A549 (cell line): ENCODE measurements around the gene TFPI2. TPM values are rescaled to one million over a fixed set of nuclear protein-coding genes. Genes with fewer than 3 reads are reported as not detected.
A peak's percentile ranks its signal among the peaks of the same experiment; 100 is the strongest.

Experiments
- ATAC-seq, 2 experiments: fragments of 200-7000 bp in 1 of 2; fragments of >200 bp in 1 of 2; cut with Nextera tagmentation in 1 of 2; cut with Tn5 transposase in 1 of 2; 3 replicates each; pipeline versions ENCODE4 v1.8.0 to v1.9.1; 2018 to 2020; ENCODE audit warnings: mild to moderate bottlenecking in 1 of 2, moderate library complexity in 1 of 2
- CTCF ChIA-PET: fragments of 300-600 bp; sonication (Branson Sonifier 250); formaldehyde crosslinking; extraction: SDS; loops from one replicate; lab custom pipeline; 2021; ENCODE audit warnings: antibody characterized with exemption, inconsistent platforms; lab: Yijun Ruan, JAX
- POLR2A ChIA-PET: fragments of 350-600 bp; formaldehyde crosslinking; extraction: SDS; loops from one replicate; lab custom pipeline; 2021; ENCODE audit warnings: antibody characterized with exemption, inconsistent platforms; lab: Yijun Ruan, JAX
- DNase-seq, 2 experiments: peaks; one replicate each; pipeline versions ENCODE4 v3.0.0 to v3.0.0-alpha.2; 2011 to 2016; ENCODE audit warnings: low read depth in 1 of 2, low spot score in 1 of 2
- FAIRE-seq: peaks from 2 replicates; lab custom pipeline; 2011; peaks lifted over from hg19 to GRCh38; lab: Jason Lieb, UNC
- H3K27ac ChIP-seq, 2 experiments: fragments of >200 bp; sonication (Bioruptor Twin); formaldehyde crosslinking; 3 replicates each; pipeline ENCODE4 v1.5.1; 2016 to 2017
- H3K4me1 ChIP-seq: fragments of >200 bp; sonication (Bioruptor Twin); formaldehyde crosslinking; 3 replicates; pipeline ENCODE4 v1.6.1; 2016
- H3K4me2 ChIP-seq: fragments of >200 bp; sonication (Bioruptor Twin); formaldehyde crosslinking; 3 replicates; pipeline ENCODE4 v1.6.1; 2016
- H3K4me3 ChIP-seq: fragments of >200 bp; sonication (Bioruptor Twin); formaldehyde crosslinking; 3 replicates; pipeline ENCODE4 v1.5.1; 2016
- H3K9me3 ChIP-seq: fragments of >200 bp; sonication (Bioruptor Twin); formaldehyde crosslinking; 3 replicates; pipeline ENCODE4 v1.6.1; 2016
- ATOH8 ChIP-seq: fragments of 250-450 bp; sonication (Bioruptor Pico); IDR thresholded peaks from 2 replicates; pipeline ENCODE4 v1.5.0; 2020; ENCODE audit warnings: low read depth, mild to moderate bottlenecking, moderate library complexity
- BCL3 ChIP-seq: fragments of >200 bp; sonication (Bioruptor Twin); formaldehyde crosslinking; IDR thresholded peaks from 3 replicates; pipeline ENCODE4 v1.6.1; 2016
- CBX2 ChIP-seq: fragments of 200-600 bp; sonication (generic); IDR thresholded peaks from 2 replicates; pipeline ENCODE4 v1.6.1; 2016; ENCODE audit warnings: low read depth, mild to moderate bottlenecking, borderline replicate concordance
- CBX8 ChIP-seq: fragments of 200-600 bp; sonication (generic); IDR thresholded peaks from 2 replicates; pipeline ENCODE4 v1.6.1; 2016
- E2F6 ChIP-seq: IDR thresholded peaks from 2 replicates; pipeline ENCODE4 v1.6.1; 2012; ENCODE audit warnings: low read depth, borderline replicate concordance
- ELK1 ChIP-seq: fragments of 150-350 bp; IDR thresholded peaks from 2 replicates; pipeline ENCODE4 v1.6.1; 2014; ENCODE audit warnings: low read depth, mild to moderate bottlenecking, low read length
- FOSB ChIP-seq: fragments of 250-450 bp; sonication (Bioruptor Pico); IDR thresholded peaks from 2 replicates; pipeline ENCODE4 v1.5.0; 2020; ENCODE audit warnings: mild to moderate bottlenecking, moderate library complexity
- FOSL2 ChIP-seq, 2 experiments: fragments of 450-650 bp in 1 of 2; fragments of >200 bp in 1 of 2; sonication (Bioruptor Twin) in 1 of 2; formaldehyde crosslinking; IDR thresholded peaks; 2 replicates each; pipeline versions ENCODE4 v1.5.0 to v1.6.1; 2016 to 2020; ENCODE audit warnings: mild to moderate bottlenecking in 1 of 2, moderate library complexity in 1 of 2
- FOXS1 ChIP-seq: fragments of 250-450 bp; sonication (Bioruptor Pico); IDR thresholded peaks from 2 replicates; pipeline ENCODE4 v1.5.0; 2020; ENCODE audit warnings: mild to moderate bottlenecking, moderate library complexity
- GATA3 ChIP-seq: IDR thresholded peaks from 2 replicates; pipeline ENCODE4 v1.6.1; 2012; ENCODE audit warnings: borderline replicate concordance
- HDAC2 ChIP-seq: fragments of 200-600 bp; sonication (generic); IDR thresholded peaks from 2 replicates; pipeline ENCODE4 v1.6.1; 2016
- HES2 ChIP-seq: fragments of >200 bp; sonication (Bioruptor Twin); formaldehyde crosslinking; IDR thresholded peaks from 2 replicates; pipeline ENCODE4 v1.6.1; 2016
- HMGXB4 ChIP-seq: fragments of 250-450 bp; sonication (Bioruptor Pico); IDR thresholded peaks from 2 replicates; pipeline ENCODE4 v1.5.0; 2021; ENCODE audit warnings: mild to moderate bottlenecking, moderate library complexity, borderline replicate concordance
- HOXA7 ChIP-seq: fragments of 250-450 bp; sonication (Bioruptor Pico); IDR thresholded peaks from 2 replicates; pipeline ENCODE4 v1.5.0; 2020; ENCODE audit warnings: mild to moderate bottlenecking, moderate library complexity
- JUNB ChIP-seq: fragments of >200 bp; sonication (Bioruptor Twin); formaldehyde crosslinking; IDR thresholded peaks from 2 replicates; pipeline ENCODE4 v1.6.1; 2016
- KDM1A ChIP-seq: fragments of 200-600 bp; sonication (generic); IDR thresholded peaks from 2 replicates; pipeline ENCODE4 v1.6.1; 2016; ENCODE audit warnings: low read depth, mild to moderate bottlenecking
- KDM5A ChIP-seq: fragments of 200-600 bp; sonication (generic); IDR thresholded peaks from 2 replicates; pipeline ENCODE4 v1.6.1; 2016; ENCODE audit warnings: antibody characterized with exemption, mild to moderate bottlenecking
- MAFK ChIP-seq: fragments of 450-650 bp; IDR thresholded peaks from 2 replicates; pipeline ENCODE4 v1.6.1; 2014; ENCODE audit not compliant: partially characterized antibody
- MAX ChIP-seq: IDR thresholded peaks from 2 replicates; pipeline ENCODE4 v1.6.1; 2012
- PBX3 ChIP-seq: IDR thresholded peaks from 2 replicates; pipeline ENCODE4 v1.6.1; 2012
- PHF8 ChIP-seq: fragments of 200-600 bp; sonication (generic); IDR thresholded peaks from 2 replicates; pipeline ENCODE4 v1.6.1; 2016; ENCODE audit warnings: low read depth, mild to moderate bottlenecking, antibody characterized with exemption, moderate library complexity, borderline replicate concordance
- REST ChIP-seq: fragments of 200-600 bp; sonication (generic); IDR thresholded peaks from 2 replicates; pipeline ENCODE4 v1.6.1; 2016; ENCODE audit warnings: antibody characterized with exemption, mild to moderate bottlenecking, moderate library complexity
- RFX5 ChIP-seq: fragments of 450-650 bp; IDR thresholded peaks from 2 replicates; pipeline ENCODE4 v1.7.1; 2014; ENCODE audit warnings: antibody characterized with exemption, mild to moderate bottlenecking, moderate library complexity
- TP53 ChIP-seq: fragments of 250-450 bp; sonication (Bioruptor Pico); IDR thresholded peaks from 2 replicates; pipeline ENCODE4 v1.5.0; 2021; ENCODE audit warnings: mild to moderate bottlenecking, moderate library complexity
- ZC3H11A ChIP-seq: fragments of 450-650 bp; IDR thresholded peaks from 2 replicates; pipeline ENCODE4 v1.6.1; 2014; ENCODE audit warnings: antibody characterized with exemption, mild to moderate bottlenecking
- ZFP36 ChIP-seq: fragments of 450-650 bp; IDR thresholded peaks from 2 replicates; pipeline ENCODE4 v1.6.1; 2014; ENCODE audit warnings: borderline replicate concordance; ENCODE audit not compliant: partially characterized antibody
- ZSCAN20 ChIP-seq: fragments of 250-450 bp; sonication (Bioruptor Pico); IDR thresholded peaks from 2 replicates; pipeline ENCODE4 v1.8.0; 2022; ENCODE audit warnings: mild to moderate bottlenecking, moderate library complexity
- WGBS: methylation state at CpG from one replicate; pipeline ENCODE4 v1.1.6; 2017; ENCODE audit errors: missing lambda C conversion rate; 5-methylcytosine and 5-hydroxymethylcytosine counted together
- polyA minus RNA-seq: library from RNA; depleted of rRNA, polyadenylated mRNA; stranded (reverse); fragments of >200 nt; gene quantifications from 2 replicates; pipeline ENCODE4 v1.2.3, GENCODE V29; 2011; rRNA and poly(A)+ RNA removed
- polyA plus RNA-seq, 4 experiments: library from polyadenylated mRNA; depleted of rRNA in 3 of 4; stranded (reverse); fragments of >200 nt; fragmentation: RNase III in 1 of 4; extraction: RNeasy Plus Mini Kit Qiagen cat#74134 plus additional on column Dnase treatment in 1 of 4; gene quantifications; 2 replicates in 3 of 4; 3 replicates in 1 of 4; pipeline ENCODE4 v1.2.3, GENCODE V29; 2011 to 2017

TFPI2 gene
- 128 and 172 TPM in 2 replicates for polyA plus RNA-seq (2011; rRNA removed)
- polyA plus RNA-seq (2012; cell fraction: cytosol; rRNA removed), result 199 and 224 TPM in 2 replicates
- 139 and 305 TPM in 2 replicates for polyA plus RNA-seq (2012; cell fraction: nucleus; rRNA removed)
- 156 to 182 TPM (median 163 TPM) in 3 replicates for polyA plus RNA-seq (2017; fragmentation: RNase III; extraction: RNeasy Plus Mini Kit Qiagen cat#74134 plus additional on column Dnase treatment)
- 56.3 and 65.3 TPM in 2 replicates for polyA minus RNA-seq

GRCh38 chr7:93890464-93891068 lies at the start of gene TFPI2:
Gene TFPI2, minus strand, starts transcription at chr7:93890753. Its CDS starts 75 bp downstream, at chr7:93890678.
- WGBS, result 1% methylated on average over 19 of the region's 49 CpGs
- ChIA-PET CTCF (interaction anchor here (0.6 to 5.1 kb wide), 22 partner anchors 8 to 1246 kb away, joined by 3 to 29 read pairs (median 4); no protein-coding TSS in a partner anchor), POLR2A (interaction anchor here (0.6 to 4.8 kb wide), 17 partner anchors 12 to 659 kb away, joined by 3 to 39 read pairs (median 4); partner anchors contain the start of genes GNG11 and VPS50)
- H3K4me3 ChIP-seq, result peak within 1 kb of the TSS; percentile 63
- peak; percentile 87 to 92 for ATAC-seq
- H3K27ac ChIP-seq, result peak within 1 kb of the TSS; percentile 74 to 97
- peaks cover 45% of the 10 kb centered on the region for H3K4me1 ChIP-seq
- peak; percentile 89 for FAIRE-seq
- H3K9me3 ChIP-seq, result no peaks in the 10 kb centered on the region
- peak; percentile 77 to 94 for DNase-seq
- H3K4me2 ChIP-seq, result peak within 1 kb of the TSS; percentile 92
- no peak for TF ChIP-seq ELK1
- peak; percentile 99 for TF ChIP-seq MAFK
- TF ChIP-seq CBX2, result no peak
- TF ChIP-seq ZSCAN20 (CRISPR knock-in tag), result no peak
- peak; percentile 73 for TF ChIP-seq MAX
- TF ChIP-seq ATOH8 (CRISPR knock-in tag), result no peak
- TF ChIP-seq HMGXB4 (CRISPR knock-in tag), result no peak; the same call in 1 of the 2 replicates
- TF ChIP-seq JUNB, result 0 out of 2 replicates have a peak, but pooled peaks have one; percentile 19
- no peak for TF ChIP-seq FOXS1 (CRISPR knock-in tag)
- peak; percentile 92 for TF ChIP-seq BCL3
- TF ChIP-seq PBX3, result peak; percentile 56; the same call in 1 of the 2 replicates
- TF ChIP-seq PHF8, result peak; percentile 42; the same call in 1 of the 2 replicates
- no peak for TF ChIP-seq FOSL2 (IDR thresholded peaks at IDR 0.05)
- peak; percentile 87 for TF ChIP-seq FOSL2 (CRISPR knock-in tag; IDR thresholded peaks at IDR 0.05)
- no peak; the same call in 1 of the 2 replicates for TF ChIP-seq E2F6
- TF ChIP-seq GATA3, result peak; percentile 73
- no peak for TF ChIP-seq KDM1A
- no peak for TF ChIP-seq REST
- no peak for TF ChIP-seq ZFP36
- TF ChIP-seq RFX5, result no peak
- no peak for TF ChIP-seq KDM5A
- no peak for TF ChIP-seq FOSB
- TF ChIP-seq CBX8, result no peak
- TF ChIP-seq HDAC2, result no peak; the same call in none of the 2 replicates
- no peak for TF ChIP-seq HOXA7 (CRISPR knock-in tag)
- no peak for TF ChIP-seq TP53 (CRISPR knock-in tag)
- no peak for TF ChIP-seq ZC3H11A
- TF ChIP-seq HES2, result no peak
